Keratinocyte (primary cell): Measurements from ENCODE around the gene PALM3. TPM values are rescaled to one million over a fixed set of nuclear protein-coding genes. Genes with fewer than 3 reads are reported as not detected.

ENCODE experiments used
- DNase-seq: peaks from one replicate; pipeline ENCODE4 v3.0.0-alpha.2; 2011; ENCODE audit warnings: low read depth, missing footprints, low spot score
- FAIRE-seq: peaks from 2 replicates; lab custom pipeline; 2011; peaks lifted over from hg19 to GRCh38; lab: Jason Lieb, UNC
- H2AFZ ChIP-seq: 2 replicates; pipeline ENCODE4 v1.6.0; 2012; ENCODE audit warnings: low read length, control low read depth, inconsistent platforms; ENCODE audit not compliant: control insufficient read depth
- H3K27ac ChIP-seq: 2 replicates; pipeline ENCODE4 v1.5.1; 2011; ENCODE audit warnings: low read length; ENCODE audit not compliant: control insufficient read depth, insufficient read depth
- H3K27me3 ChIP-seq: 3 replicates; pipeline ENCODE4 v1.6.0; 2011; ENCODE audit warnings: low read length; ENCODE audit not compliant: control insufficient read depth, insufficient read depth; ENCODE audit errors: extremely low read depth
- H3K36me3 ChIP-seq, 2 experiments: 2 replicates in 1 of 2; 3 replicates in 1 of 2; pipeline ENCODE4 v1.5.1; 2011; ENCODE audit warnings: low read length in 2 of 2, mild to moderate bottlenecking in 1 of 2; ENCODE audit not compliant: control insufficient read depth in 2 of 2, insufficient read depth in 2 of 2; ENCODE audit errors: extremely low read depth in 1 of 2
- H3K4me1 ChIP-seq: 3 replicates; pipeline ENCODE4 v1.5.1; 2011; ENCODE audit warnings: low read length; ENCODE audit not compliant: control insufficient read depth, insufficient read depth; ENCODE audit errors: extremely low read depth
- H3K4me2 ChIP-seq: 3 replicates; pipeline ENCODE4 v1.6.0; 2011; ENCODE audit warnings: low read depth, low read length; ENCODE audit not compliant: control insufficient read depth, insufficient read depth; ENCODE audit errors: extremely low read depth
- H3K4me3 ChIP-seq, 3 experiments: fragments of 200-600 bp in 1 of 3; sonication (generic) in 1 of 3; 2 replicates in 2 of 3; 3 replicates in 1 of 3; pipeline ENCODE4 v1.5.1; 2011 to 2016; ENCODE audit warnings: low read length in 3 of 3, mild to moderate bottlenecking in 3 of 3, control low read depth in 2 of 3, inconsistent platforms in 1 of 3, low read depth in 1 of 3, mixed read lengths in 1 of 3, mixed run types in 1 of 3, moderate library complexity in 1 of 3; ENCODE audit not compliant: control insufficient read depth in 2 of 3, insufficient read depth in 2 of 3; ENCODE audit errors: extremely low read depth in 1 of 3
- H3K79me2 ChIP-seq: 2 replicates; pipeline ENCODE4 v1.6.0; 2012; ENCODE audit warnings: low read length; ENCODE audit not compliant: control insufficient read depth, insufficient read depth
- H3K9ac ChIP-seq: 3 replicates; pipeline ENCODE4 v1.6.0; 2011; ENCODE audit warnings: low read length; ENCODE audit not compliant: control insufficient read depth, insufficient read depth; ENCODE audit errors: extremely low read depth
- H3K9me1 ChIP-seq: 3 replicates; pipeline ENCODE4 v1.6.0; 2011; ENCODE audit warnings: low read length; ENCODE audit not compliant: control insufficient read depth, insufficient read depth; ENCODE audit errors: extremely low read depth
- H3K9me3 ChIP-seq: 2 replicates; pipeline ENCODE4 v1.5.1; 2012; ENCODE audit warnings: low read depth, low read length; ENCODE audit not compliant: control insufficient read depth
- H4K20me1 ChIP-seq: 3 replicates; pipeline ENCODE4 v1.6.0; 2011; ENCODE audit warnings: low read length; ENCODE audit not compliant: control insufficient read depth, insufficient read depth; ENCODE audit errors: extremely low read depth
- EZH2 ChIP-seq: IDR thresholded peaks from one replicate; pipeline ENCODE4 v1.6.1; 2012; ENCODE audit warnings: inconsistent platforms, mild to moderate bottlenecking, low read length, moderate library complexity
- dilution Hi-C: fragments of 300-500 bp; cut with MboI; formaldehyde crosslinking; loops from one replicate; pipeline ENCODE4 v1.7.0; 2020; ENCODE audit warnings: low sequenced_read_pairs; ENCODE audit not compliant: extremely low pct_ligation_motif_present
- polyA plus RNA-seq, 5 experiments: library from polyadenylated mRNA; depleted of rRNA in 3 of 5; stranded (reverse) in 3 of 5; stranded (forward) in 1 of 5; unstranded in 1 of 5; fragments of >200 nt; gene quantifications; 1 replicate in 1 of 5; 2 replicates in 3 of 5; 3 replicates in 1 of 5; pipeline versions ENCODE4 v1.2.1 to v1.2.3, GENCODE V29; 2011 to 2012; ENCODE audit warnings: missing spikeins in 2 of 5, low read depth in 1 of 5, low replicate concordance in 1 of 5
- TF ChIP-seq, protein P1 (sequence below), 3 experiments: IDR thresholded peaks in 1 of 3; conservative IDR thresholded peaks in 1 of 3; optimal IDR thresholded peaks in 1 of 3; 2 replicates in 2 of 3; 3 replicates in 1 of 3; pipeline versions ENCODE3 to v1.5.1; 2011; ENCODE audit warnings: low read length in 3 of 3, mild to moderate bottlenecking in 3 of 3, moderate library complexity in 2 of 3, control low read depth in 1 of 3, inconsistent platforms in 1 of 3; ENCODE audit not compliant: insufficient read depth in 2 of 3; ENCODE audit errors: extremely low read depth in 1 of 3

Gene PALM3
- polyA plus RNA-seq, 1 donor (not counting 4 experiments of a cell fraction or from before 2014, with no cell fraction given), result not detected

DNA sequence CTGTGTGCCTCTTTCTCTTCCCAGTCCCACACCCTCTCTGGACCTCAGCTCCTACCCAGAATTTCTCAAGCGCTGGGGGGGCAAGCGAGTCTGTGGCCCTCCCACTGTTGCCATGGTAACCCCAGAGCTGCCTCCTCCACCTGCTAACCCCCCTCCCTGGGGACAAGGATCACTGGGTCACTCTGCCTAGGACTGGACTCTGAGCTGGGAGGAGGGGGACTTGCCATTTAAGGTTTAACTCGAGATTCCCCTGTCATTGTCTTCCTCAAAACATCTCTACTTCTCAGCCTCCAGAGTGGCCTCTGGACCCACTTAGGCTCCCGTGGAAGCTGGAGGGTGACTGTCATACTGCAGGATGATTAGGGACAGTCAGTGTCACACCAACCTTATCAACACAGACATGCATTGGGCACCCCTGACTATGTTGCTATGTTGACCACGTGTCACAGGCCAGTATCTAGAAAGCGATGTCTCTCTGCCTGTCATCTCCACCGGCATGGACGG lies 2.2 kb downstream of the PALM3 start:
- H2AFZ ChIP-seq, result no peak overlapping the region
- TF ChIP-seq, protein P1, sequence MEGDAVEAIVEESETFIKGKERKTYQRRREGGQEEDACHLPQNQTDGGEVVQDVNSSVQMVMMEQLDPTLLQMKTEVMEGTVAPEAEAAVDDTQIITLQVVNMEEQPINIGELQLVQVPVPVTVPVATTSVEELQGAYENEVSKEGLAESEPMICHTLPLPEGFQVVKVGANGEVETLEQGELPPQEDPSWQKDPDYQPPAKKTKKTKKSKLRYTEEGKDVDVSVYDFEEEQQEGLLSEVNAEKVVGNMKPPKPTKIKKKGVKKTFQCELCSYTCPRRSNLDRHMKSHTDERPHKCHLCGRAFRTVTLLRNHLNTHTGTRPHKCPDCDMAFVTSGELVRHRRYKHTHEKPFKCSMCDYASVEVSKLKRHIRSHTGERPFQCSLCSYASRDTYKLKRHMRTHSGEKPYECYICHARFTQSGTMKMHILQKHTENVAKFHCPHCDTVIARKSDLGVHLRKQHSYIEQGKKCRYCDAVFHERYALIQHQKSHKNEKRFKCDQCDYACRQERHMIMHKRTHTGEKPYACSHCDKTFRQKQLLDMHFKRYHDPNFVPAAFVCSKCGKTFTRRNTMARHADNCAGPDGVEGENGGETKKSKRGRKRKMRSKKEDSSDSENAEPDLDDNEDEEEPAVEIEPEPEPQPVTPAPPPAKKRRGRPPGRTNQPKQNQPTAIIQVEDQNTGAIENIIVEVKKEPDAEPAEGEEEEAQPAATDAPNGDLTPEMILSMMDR (optimal IDR thresholded peaks at IDR 0.05 in 1 of 3, IDR thresholded peaks at IDR 0.05 in 1 of 3, conservative IDR thresholded peaks at IDR 0.05 in 1 of 3; ENCODE audit: extremely low read depth in 1 of 3, insufficient read depth in 2 of 3, low read length in 3 of 3), result no peak
- TF ChIP-seq EZH2, result no peak
- peaks cover 39% of the 10 kb centered on the region for H3K27me3 ChIP-seq
- no peak for DNase-seq
- no peaks in the 10 kb centered on the region for H3K79me2 ChIP-seq
- H3K9ac ChIP-seq, result no peak overlapping the region
- no peak for FAIRE-seq
- no peaks in the 10 kb centered on the region for H3K9me3 ChIP-seq
- no peaks in the 10 kb centered on the region for H4K20me1 ChIP-seq
- dilution Hi-C loops, result no loop called here
- H3K4me2 ChIP-seq, result no peak overlapping the region
- H3K27ac ChIP-seq, result no peak overlapping the region
- no peaks in the 10 kb centered on the region for H3K4me1 ChIP-seq
- H3K36me3 ChIP-seq, result no peaks in the 10 kb centered on the region
- H3K9me1 ChIP-seq, result no peaks in the 10 kb centered on the region
- no peak overlapping the region for H3K4me3 ChIP-seq

DNA sequence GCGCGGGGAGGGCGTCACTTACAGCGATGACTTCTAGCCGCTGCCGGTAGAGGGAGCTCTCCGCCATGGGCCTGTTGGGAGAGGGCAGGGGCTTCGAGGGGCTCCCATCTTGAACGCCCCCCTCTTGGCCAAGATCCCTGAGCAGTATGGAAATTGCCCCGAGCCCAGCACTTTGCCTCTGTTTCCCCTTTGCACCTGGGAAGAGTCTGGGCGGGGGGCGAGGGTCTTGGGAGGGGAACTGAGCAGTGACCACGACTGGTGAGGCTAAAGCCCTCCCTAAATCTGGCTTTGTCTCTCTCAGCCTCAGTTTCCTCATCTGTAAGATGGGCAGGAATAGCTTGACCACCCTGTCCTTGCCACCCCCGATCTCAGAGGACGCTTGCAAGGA lies 2.8 kb downstream of the PALM3 start:
- H3K4me3 ChIP-seq, result no peak overlapping the region
- FAIRE-seq, result no peak
- dilution Hi-C loops, result no loop called here
- H3K9ac ChIP-seq, result no peak overlapping the region
- H3K36me3 ChIP-seq, result no peaks in the 10 kb centered on the region
- no peak overlapping the region for H2AFZ ChIP-seq
- H3K4me1 ChIP-seq, result no peaks in the 10 kb centered on the region
- no peak overlapping the region for H3K27ac ChIP-seq
- TF ChIP-seq, protein P1 (optimal IDR thresholded peaks at IDR 0.05 in 1 of 3, IDR thresholded peaks at IDR 0.05 in 1 of 3, conservative IDR thresholded peaks at IDR 0.05 in 1 of 3; ENCODE audit: extremely low read depth in 1 of 3, insufficient read depth in 2 of 3, low read length in 3 of 3), result peak; percentile 71 to 95 (median 81)
- no peak for TF ChIP-seq EZH2
- no peaks in the 10 kb centered on the region for H3K9me3 ChIP-seq
- DNase-seq, result no peak
- no peaks in the 10 kb centered on the region for H4K20me1 ChIP-seq
- no peak overlapping the region for H3K4me2 ChIP-seq
- no peaks in the 10 kb centered on the region for H3K79me2 ChIP-seq
- no peaks in the 10 kb centered on the region for H3K9me1 ChIP-seq
- peaks cover 43% of the 10 kb centered on the region for H3K27me3 ChIP-seq
